Ovary (tissue), 9 donors: ENCODE measurements around the gene RILPL1. TPM values are rescaled to one million over a fixed set of nuclear protein-coding genes. Genes with fewer than 3 reads are reported as not detected.
"Not testable (repeated sequence)": the region's sequence is repeated elsewhere in the genome, so short reads cannot be mapped to it uniquely, and the experiment has no call there.

Experiments used
- DNase-seq, 5 donors: peaks; one replicate each; pipeline ENCODE4 v3.0.0-alpha.2; 2019 to 2020
- H3K27ac ChIP-seq, 2 donors: fragments of 200-600 bp; one replicate each; pipeline versions ENCODE4 v1.5.1 to v1.8.0; 2019 to 2022
- H3K27me3 ChIP-seq: fragments of 200-600 bp; one replicate; pipeline ENCODE4 v1.8.0; 2022
- H3K36me3 ChIP-seq: fragments of 200-600 bp; sonication (generic); one replicate; pipeline ENCODE4 v1.5.1; 2019
- H3K4me1 ChIP-seq: one replicate; pipeline ENCODE4 v1.8.1; 2013; ENCODE audit warnings: mild to moderate bottlenecking, moderate library complexity; ENCODE audit not compliant: insufficient read depth
- H3K4me3 ChIP-seq: fragments of 200-600 bp; sonication (generic); one replicate; pipeline ENCODE4 v1.5.1; 2017
- H3K9me3 ChIP-seq, 2 donors: fragments of 200-600 bp in 1 of 2; sonication (generic) in 1 of 2; one replicate each; pipeline versions ENCODE4 v1.5.1 to v1.8.1; 2013 to 2019; ENCODE audit warnings: mild to moderate bottlenecking in 1 of 2, moderate library complexity in 1 of 2
- CTCF ChIP-seq, 3 donors: fragments of 450-650 bp in 2 of 3; fragments of 200-600 bp in 1 of 3; IDR thresholded peaks; one replicate each; pipeline versions ENCODE4 v1.5.1 to v1.8.0; 2016 to 2022; ENCODE audit warnings: antibody characterized with exemption in 3 of 3, mild to moderate bottlenecking in 1 of 3
- EP300 ChIP-seq: sonication (generic); formaldehyde crosslinking; IDR thresholded peaks from one replicate; pipeline ENCODE4 v1.6.1; 2017; ENCODE audit warnings: antibody characterized with exemption
- POLR2A ChIP-seq: fragments of 450-650 bp; IDR thresholded peaks from one replicate; pipeline ENCODE4 v1.6.1; 2017; ENCODE audit warnings: antibody characterized with exemption, mild to moderate bottlenecking, moderate library complexity
- WGBS, 3 donors: extraction: QIAGEN DNeasy Blood & Tissue Kit in 1 of 3; methylation state at CpG; one replicate each; pipeline versions ENCODE4 v1.1.5 to v1.1.7; 2013 to 2017; 5-methylcytosine and 5-hydroxymethylcytosine counted together
- intact Hi-C, 4 donors: fragments of 100-400 bp; cut with DNase I; formaldehyde crosslinking; loops; one replicate each; pipeline versions ENCODE4 v1.11.0 to v1.15.1; 2022 to 2023
- polyA plus RNA-seq, 2 donors: library from polyadenylated mRNA; stranded (reverse); fragments of 200-250 nt in 1 of 2; fragments of 350-450 nt in 1 of 2; fragmentation: Illumina TruSeq in 1 of 2; extraction: RNeasy Lipid Tissue Mini Kit (QIAGEN cat#74804) in 1 of 2; gene quantifications; one replicate each; pipeline ENCODE4 v1.2.3, GENCODE V29; 2013 to 2014
- total RNA-seq, 7 donors: library from RNA; depleted of rRNA in 2 of 7; stranded (reverse); fragments of >200 nt in 2 of 7; fragmentation: NEBNext Ultra II Directional in 3 of 7; extraction: Animal tissue kit (Norgen Biotek cat#: 25700) in 3 of 7; gene quantifications; one replicate each; pipeline versions ENCODE4 v1.1.0 to v1.2.4, GENCODE V29; 2016 to 2023
- donor health status: DM: no; HTN: no; CAD: no; lungs with moderate emphysema.
- donor health status: DM: no; HTN: no; CAD: no.
- donor health status: Bipolar disorder and iron deficiency.
- donor health status: DM: yes; HTN: yes; CAD: no.
- donor health status: DM: no; HTN: no; CAD: no.
- donor health status: DM: yes; HTN: yes; CAD: no.

RILPL1 gene
- total and polyA plus RNA-seq, 9 donors: 9.8 to 25.1 (median 18.9) TPM

GRCh38 chr12:123546281-123546680, 12.8 kb upstream of the RILPL1 start:
- Histone ChIP-seq H3K4me1 (no peaks in the 10 kb centered on the region), H3K36me3 (no peaks in the 10 kb centered on the region), H3K27ac (no peak overlapping the region), H3K4me3 (no peak overlapping the region), H3K9me3 (no peaks in the 10 kb centered on the region), H3K27me3 (no peaks in the 10 kb centered on the region)
- no peak for DNase-seq
- no peak for TF ChIP-seq POLR2A
- TF ChIP-seq EP300: no peak
- TF ChIP-seq CTCF (IDR thresholded peaks at IDR 0.05): no peak
- intact Hi-C loops: no loop called here

DNA sequence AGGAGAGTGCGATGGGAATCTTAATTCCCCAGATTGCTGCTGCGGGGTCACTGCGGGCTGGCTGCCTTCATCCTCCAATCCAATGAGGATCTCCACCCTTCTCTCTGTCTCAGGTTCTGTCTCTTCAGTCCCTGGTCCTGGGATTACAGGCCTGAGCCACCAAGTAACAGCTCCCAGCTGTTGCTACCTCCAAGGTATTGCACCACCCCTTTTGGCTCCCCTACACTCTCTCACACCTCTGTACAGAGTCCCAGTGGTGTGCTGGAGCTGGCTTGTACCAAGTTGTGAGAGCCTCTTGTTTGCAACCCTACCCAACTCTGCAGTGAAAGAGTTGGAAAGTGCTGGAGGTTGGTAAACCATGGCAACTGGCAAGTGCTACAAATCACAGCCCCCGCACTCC, 10.0 kb upstream of the RILPL1 start:
- H3K36me3 ChIP-seq: no peaks in the 10 kb centered on the region
- no peaks in the 10 kb centered on the region for H3K27me3 ChIP-seq
- no peaks in the 10 kb centered on the region for H3K4me1 ChIP-seq
- DNase-seq: no peak
- intact Hi-C loops: no loop called here
- no peaks in the 10 kb centered on the region for H3K9me3 ChIP-seq
- TF ChIP-seq CTCF (IDR thresholded peaks at IDR 0.05) (no peak), EP300 (no peak), POLR2A (no peak)
- no peak overlapping the region for H3K4me3 ChIP-seq
- H3K27ac ChIP-seq: no peak overlapping the region
- WGBS, 3 donors: 84 to 89% (median 85%) methylated on average over 4 of the region's 4 CpGs

GRCh38 chr12:123540899-123541662, 7.6 kb upstream of the RILPL1 start:
- H3K4me3 ChIP-seq: no peak overlapping the region
- intact Hi-C loops: no loop called here
- DNase-seq: no peak

DNA sequence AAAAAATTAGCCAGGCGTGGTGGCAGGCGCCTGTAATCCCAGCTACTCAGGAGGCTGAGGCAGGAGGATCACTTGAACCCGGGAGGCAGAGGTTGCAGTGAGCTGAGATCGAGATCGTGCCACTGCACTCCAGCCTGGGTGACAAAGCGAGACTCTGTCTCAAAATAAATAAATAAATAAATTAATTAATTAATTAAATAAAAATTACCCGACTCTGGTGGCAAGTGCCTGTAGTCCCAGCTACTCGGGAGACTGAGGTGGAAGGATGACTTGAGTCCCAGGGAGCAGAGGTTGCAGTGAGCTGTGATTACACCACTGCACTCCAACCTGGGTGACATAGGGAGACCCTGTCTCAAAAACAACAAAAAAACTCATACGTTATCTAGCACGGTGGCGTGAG, 2.4 kb upstream of the RILPL1 start:
- intact Hi-C loops, H3K4me1 ChIP-seq, H3K36me3 ChIP-seq, H3K27ac ChIP-seq, H3K9me3 ChIP-seq, H3K27me3 ChIP-seq, H3K4me3 ChIP-seq, DNase-seq: not testable (repeated sequence)
- 67 to 73% (median 69%) methylated on average over 11 of the region's 11 CpGs for WGBS, 3 donors

More at GRCh38 chr12:123540899-123541662, 7.6 kb upstream of the RILPL1 start:
- Histone ChIP-seq H3K27me3 (no peaks in the 10 kb centered on the region), H3K27ac (no peak overlapping the region), H3K36me3 (no peaks in the 10 kb centered on the region), H3K4me1 (no peaks in the 10 kb centered on the region), H3K9me3 (no peaks in the 10 kb centered on the region)
- TF ChIP-seq EP300 (no peak), POLR2A (no peak), CTCF (IDR thresholded peaks at IDR 0.05) (no peak)
- WGBS, 3 donors: 88 to 93% (median 93%) methylated on average over 15 of the region's 15 CpGs

- Histone ChIP-seq H3K4me1 (peaks cover 7% of the 10 kb centered on the region), H3K9me3 (no peaks in the 10 kb centered on the region), H3K27me3 (no peaks in the 10 kb centered on the region), H3K4me3 (peak overlapping the region; percentile 64), H3K27ac (peak overlapping the region in 1 of 2 donors; percentile 69), H3K36me3 (no peaks in the 10 kb centered on the region)
- intact Hi-C loops: no loop called here
- peak; percentile 40 to 70 (median 52) for DNase-seq
- WGBS, 3 donors: 1% methylated on average over 54 to 79 of the region's 79 CpGs
- TF ChIP-seq EP300 (no peak), CTCF (IDR thresholded peaks at IDR 0.05) (no peak), POLR2A (no peak)
Measured at GRCh38 chr12:123532808-123533649, 490 bp downstream of the RILPL1 start.
